Activated CD4-positive, alpha-beta T cell treated with anti-CD3 and anti-CD28 coated beads for 24 hours (primary cell): ENCODE results near the gene PYGL.
"Not testable (repeated sequence)": the region's sequence is repeated elsewhere in the genome, so short reads cannot be mapped to it uniquely, and the experiment has no call there.

Experiments used
- DNase-seq, 2 donors: peaks; one replicate each; pipeline ENCODE4 v3.0.0-alpha.2; 2020; ENCODE audit warnings: low read depth in 2 of 2

Gene PYGL

DNA sequence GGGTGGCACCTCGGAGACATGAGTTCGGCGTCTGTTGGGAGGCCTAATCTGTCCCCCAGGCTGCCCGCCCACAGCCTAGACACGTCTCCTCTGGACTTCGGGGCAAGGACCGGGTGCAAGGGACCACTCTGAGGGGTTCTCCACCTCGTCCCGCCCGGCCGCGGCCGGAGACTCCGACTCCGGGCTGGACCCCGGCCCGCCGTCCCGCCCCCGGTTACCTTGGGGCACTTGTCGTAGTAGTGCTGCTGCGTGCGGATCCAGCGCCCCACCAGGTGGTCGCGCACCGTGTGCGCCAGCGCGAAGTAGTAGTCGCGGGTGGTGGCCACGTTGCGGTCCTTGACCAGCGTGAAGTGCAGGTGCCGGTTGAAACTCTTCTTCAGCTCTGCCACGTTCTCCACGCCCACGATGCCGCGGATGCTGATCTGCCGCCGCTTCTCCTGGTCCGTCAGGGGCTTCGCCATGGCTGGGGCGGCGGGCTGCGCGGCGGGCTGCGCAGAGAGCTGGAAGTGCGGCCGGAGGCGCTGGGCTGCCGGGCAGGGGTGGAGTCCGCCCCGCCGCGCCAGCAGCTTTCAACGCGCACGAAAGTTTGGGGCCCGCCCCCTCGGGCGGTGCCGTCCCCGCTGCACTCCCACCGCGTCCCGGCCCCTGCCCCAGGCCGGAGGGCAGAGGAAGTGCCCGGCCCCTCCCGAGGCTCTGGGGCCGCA lies at the start of gene PYGL:
Gene PYGL, minus strand, starts transcription at position 541 of the 704 bp plus-strand sequence. Its CDS starts 80 bp downstream, at position 461.
- peak in 1 of 2 donors; percentile 14 for DNase-seq

DNA sequence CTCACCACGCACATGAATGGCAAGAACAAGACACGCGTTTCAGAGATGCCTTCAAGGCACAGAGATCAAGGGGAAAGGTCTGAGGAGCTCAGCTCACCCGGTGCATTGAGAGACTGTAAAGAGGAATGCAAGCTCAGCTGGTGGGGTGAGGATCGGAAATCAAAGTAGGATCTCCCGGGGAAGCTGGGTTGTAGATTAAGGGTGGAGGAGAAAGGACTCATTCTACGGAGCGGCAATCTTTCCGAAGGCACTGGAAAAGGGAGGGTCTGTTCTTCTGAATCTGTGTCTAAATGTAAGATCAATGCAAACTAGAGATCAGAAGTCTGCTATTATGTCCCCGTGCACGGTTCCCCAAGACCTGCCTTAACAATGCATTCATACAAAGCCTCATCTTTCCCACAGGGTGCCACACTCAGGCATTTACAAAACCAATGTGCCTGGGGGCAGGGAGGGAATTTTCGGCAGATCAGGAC lies 41.6 kb upstream of the PYGL start:
- no peak for DNase-seq

DNA sequence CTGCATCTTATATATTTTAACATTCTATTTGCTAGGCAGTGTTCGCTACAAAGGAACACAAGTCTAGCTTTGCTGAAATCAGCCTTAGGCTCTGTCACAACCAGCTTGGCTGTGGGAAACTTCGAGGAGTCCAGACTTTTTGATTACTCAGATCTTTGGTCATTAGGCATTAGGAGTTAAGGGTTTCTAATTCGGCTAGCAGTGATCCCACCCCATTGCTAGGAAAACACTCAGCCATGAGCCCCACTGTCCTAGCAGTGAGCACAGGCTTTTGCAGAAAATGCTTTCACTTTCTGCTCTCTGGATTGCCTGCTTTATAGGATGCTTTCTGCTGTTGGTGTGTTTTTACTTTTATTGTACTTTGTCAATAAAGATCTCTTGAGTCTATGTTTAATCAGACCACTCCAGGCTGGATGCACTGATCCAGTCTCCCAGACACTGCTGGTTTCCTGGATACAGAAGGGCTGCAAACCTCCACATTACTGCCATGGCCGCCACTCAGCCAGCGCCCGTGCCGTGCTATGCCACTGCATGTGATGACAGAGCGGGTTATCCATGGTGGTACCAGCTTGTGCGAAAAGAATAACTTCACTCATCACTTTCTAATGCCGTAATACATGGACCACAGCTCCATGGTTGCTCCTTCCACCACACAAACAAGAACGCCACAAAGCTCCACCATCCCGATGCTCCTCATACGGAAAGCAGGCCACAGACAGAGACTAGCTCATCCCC lies 41.0 kb upstream of the PYGL start:
- no peak for DNase-seq

GRCh38 chr14:50984036-50984710 lies 39.9 kb upstream of the PYGL start:
- DNase-seq = no peak

DNA sequence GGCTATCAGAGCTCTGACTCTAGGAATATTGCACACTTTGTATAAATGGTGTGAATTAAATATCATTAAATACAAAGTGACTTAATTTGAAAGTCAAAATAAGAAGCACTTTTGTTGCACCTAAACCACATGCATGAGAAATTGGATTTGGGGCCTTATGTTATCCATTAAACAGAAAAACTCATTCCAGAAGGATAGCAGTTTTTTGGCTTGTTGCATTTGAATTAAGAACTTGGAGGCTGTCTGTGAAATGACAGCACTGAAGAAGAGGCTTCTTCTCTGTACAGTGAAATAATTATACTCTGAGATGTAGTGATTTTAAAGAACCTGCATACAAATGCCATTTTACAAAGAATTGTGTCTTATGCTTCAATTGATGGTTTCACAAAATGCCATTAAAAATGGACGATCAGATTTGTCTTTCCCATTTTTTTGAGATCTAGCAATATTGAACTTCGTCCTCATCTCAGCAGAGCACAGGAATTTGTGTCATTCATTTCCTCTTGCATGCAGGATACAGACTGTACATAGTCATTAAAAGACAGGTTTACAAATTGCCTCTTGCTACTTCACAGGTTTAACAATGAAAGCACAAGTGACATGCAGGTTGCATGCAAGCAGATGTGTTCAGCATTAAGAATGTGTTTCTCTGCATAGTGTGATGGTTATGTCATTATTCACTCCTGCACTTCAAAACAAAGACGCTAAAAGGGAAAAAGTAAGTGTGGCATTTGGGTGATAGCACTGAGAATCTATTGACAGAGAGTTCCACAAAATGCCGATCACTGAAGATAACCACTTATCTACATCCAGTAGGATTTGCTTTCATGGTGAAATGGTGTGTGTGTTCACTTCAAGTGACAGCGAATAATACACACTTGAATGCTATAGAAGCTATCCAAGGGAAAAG lies 35.9 kb upstream of the PYGL start:
- no peak for DNase-seq

GRCh38 chr14:50978888-50979287 lies 34.6 kb upstream of the PYGL start:
- no peak for DNase-seq

- no peak for DNase-seq
These were observed 34.2 kb upstream of the PYGL start for GRCh38 chr14:50978529-50978871.

DNA sequence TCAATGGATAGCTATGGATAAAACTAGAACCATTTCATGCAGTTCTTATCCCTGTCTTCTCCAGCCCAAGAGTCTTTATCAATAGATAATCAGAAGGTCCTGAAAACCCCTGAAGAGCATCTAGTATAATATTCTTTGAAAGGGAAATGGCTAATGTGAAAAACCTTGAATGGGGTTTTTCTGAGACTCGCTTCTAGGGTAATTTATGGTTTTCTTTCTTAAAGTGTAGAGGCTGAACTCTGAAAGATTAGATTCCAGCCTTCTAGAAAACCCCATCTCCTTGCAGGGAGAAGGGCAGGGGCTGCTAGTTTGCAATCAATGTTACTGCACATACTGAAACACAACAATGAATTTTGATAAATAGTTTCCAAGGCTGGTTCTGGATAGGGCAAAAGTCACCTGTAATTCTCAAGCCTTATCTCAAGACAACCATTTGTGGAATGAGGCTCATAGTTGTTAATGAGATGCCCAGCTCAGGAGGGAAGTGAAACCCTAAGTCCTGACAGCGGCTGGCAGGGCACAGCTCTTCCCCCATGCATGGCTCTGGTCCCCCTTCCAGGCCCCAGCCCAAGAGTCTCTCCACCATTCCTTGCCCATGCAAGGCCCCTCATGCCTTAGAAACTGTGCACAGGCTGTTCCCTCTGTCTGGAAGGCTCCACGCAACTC lies 33.7 kb upstream of the PYGL start:
- DNase-seq = no peak

GRCh38 chr14:50974118-50974517 lies 29.8 kb upstream of the PYGL start:
- no peak for DNase-seq

GRCh38 chr14:50972734-50973133 lies 28.5 kb upstream of the PYGL start:
- no peak for DNase-seq

- DNase-seq = no peak
These were observed 26.9 kb upstream of the PYGL start for GRCh38 chr14:50970886-50971781.

DNA sequence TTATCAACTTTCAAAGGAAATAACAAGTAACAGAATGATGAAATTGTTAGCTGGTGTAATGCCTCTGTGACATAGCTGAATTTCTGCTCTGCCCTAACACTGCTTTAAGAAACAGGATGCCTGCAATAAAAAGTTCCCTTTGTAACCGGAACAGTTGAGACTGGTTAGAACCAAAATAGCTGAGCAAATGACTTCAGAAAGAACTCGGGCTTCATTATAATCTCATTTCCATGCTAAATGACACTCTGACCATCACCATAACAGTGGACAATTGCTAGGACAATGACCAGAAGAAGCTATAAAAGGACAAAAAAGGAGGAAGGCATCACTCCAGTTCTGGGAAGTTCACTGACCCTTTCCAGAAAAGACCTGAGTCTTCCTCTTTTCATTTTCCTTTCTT lies 23.5 kb upstream of the PYGL start:
- DNase-seq = no peak

DNA sequence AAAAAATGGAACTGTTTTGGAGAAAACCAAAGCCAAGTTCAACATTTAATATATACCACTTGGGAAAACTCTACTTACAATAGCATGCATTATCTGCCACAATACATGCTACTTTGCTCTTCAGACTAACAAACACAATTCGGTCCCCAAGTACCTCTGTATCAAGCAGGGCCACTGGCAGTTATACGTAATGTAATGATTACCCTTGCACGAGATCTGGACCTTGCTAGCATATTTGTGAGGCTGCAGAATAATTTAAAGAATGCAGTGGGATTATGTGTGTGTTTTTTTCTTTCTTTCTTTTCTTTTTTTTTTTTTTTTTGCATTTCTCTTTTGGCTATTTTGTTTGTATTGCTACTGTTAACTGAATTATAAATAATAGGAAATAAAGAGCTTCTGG lies 22.8 kb upstream of the PYGL start:
- no peak for DNase-seq

DNA sequence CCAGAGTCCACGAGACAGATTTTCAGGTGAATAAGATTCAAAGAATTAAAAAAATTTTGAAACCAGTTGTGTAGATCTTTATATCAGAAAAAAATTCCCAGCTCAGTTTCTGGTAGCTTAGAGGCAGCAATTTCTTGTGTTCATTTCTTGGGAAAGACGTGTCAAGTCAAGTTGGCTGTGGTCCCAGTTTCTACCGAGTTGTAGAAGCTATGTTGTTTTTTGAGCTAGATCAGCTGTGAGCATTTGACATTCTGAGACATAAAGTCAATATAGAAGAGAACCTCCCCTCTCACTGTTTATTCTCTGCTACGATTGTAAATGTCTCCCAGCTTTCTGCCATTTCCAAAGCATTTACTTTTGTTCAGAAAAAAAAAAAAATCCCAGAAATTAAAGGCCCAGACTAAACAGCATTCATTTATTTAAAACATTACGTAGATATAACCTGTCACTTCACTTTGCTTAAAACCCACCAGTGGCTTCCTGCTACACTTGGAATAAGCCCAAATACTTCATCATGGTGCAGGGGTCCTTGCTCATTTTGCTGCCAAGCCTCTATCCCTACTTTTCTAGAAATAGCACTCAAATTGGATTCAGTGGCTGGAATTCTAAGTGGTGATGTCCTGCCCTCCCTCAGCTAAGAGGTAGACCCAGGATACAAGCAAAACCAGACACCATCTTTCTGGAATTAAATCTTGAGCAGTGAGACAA lies 20.6 kb upstream of the PYGL start:
- DNase-seq = no peak

DNA sequence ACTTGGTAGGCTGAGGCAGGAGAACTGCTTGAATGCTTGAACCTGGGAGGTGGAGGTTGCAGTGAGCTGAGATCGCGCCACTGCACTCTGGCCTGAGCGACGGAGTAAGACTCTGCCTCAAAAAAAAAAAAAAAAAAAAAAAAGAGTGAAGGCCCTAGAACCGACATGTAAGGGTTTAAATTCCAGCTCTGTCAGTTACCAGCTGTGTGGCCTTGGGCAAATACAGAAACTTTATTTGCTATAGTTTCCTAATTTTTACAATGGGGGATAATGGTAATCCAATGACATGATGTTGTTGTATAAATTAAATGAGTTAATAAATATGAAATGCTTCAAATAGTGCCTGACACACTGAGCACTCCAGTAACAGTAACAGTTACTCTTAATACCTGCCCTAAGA lies 19.6 kb upstream of the PYGL start:
- DNase-seq = no peak

- no peak for DNase-seq
These were observed 17.4 kb upstream of the PYGL start for GRCh38 chr14:50961605-50962221.

GRCh38 chr14:50957296-50957695 lies 13.0 kb upstream of the PYGL start:
- no peak for DNase-seq

DNA sequence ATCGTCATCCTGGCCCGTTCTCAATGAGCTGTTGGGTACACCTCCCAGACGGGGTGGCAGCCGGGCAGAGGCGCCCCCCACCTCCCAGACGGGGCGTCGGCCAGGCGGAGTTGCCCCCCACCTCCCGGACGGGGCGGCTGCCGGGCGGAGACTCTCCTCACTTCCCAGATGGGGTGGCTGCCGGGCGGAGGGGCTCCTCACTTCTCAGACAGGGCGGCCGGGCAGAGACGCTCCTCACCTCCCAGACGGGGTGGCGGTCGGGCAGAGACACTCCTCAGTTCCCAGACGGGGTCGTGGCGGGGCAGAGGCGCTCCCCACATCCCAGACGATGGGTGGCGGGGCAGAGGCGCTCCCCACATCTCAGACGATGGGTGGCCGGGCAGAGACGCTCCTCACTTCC lies 12.1 kb upstream of the PYGL start:
- not testable (repeated sequence) for DNase-seq
